HFF-Myc (cell line): Measurements from ENCODE around the gene ST3GAL3.

Experiments
- DNase-seq: peaks from one replicate; pipeline ENCODE4 v3.0.0-alpha.2; 2011; ENCODE audit warnings: low read depth; ENCODE audit errors: extremely low read depth
- H3K4me3 ChIP-seq: replicated peaks from 2 replicates; pipeline ENCODE4 v1.5.1; 2011; ENCODE audit warnings: low read depth, mild to moderate bottlenecking, control low read depth, low read length
- CTCF ChIP-seq: IDR thresholded peaks from 2 replicates; pipeline ENCODE4 v1.5.1; 2012; ENCODE audit warnings: mild to moderate bottlenecking, low read depth, low read length, control low read depth; ENCODE audit errors: missing control alignments

The ST3GAL3 gene

GRCh38 chr1:43924516-43924915, 217.2 kb downstream of the ST3GAL3 start:
- H3K4me3 ChIP-seq: no peak overlapping the region
- no peak for TF ChIP-seq CTCF
- no peak for DNase-seq

GRCh38 chr1:43925846-43926245, 218.5 kb downstream of the ST3GAL3 start:
- H3K4me3 ChIP-seq: no peak overlapping the region
- DNase-seq: no peak
- TF ChIP-seq CTCF: no peak

GRCh38 chr1:43930168-43930948, 223.0 kb downstream of the ST3GAL3 start:
- no peak for DNase-seq
- TF ChIP-seq CTCF: peak; percentile 42
- H3K4me3 ChIP-seq: no peak overlapping the region

GRCh38 chr1:43930949-43931275, 223.6 kb downstream of the ST3GAL3 start:
- no peak for TF ChIP-seq CTCF
- no peak for DNase-seq
- no peak overlapping the region for H3K4me3 ChIP-seq

- H3K4me3 ChIP-seq: no peak overlapping the region
- TF ChIP-seq CTCF: no peak
- DNase-seq: no peak
These were observed 224.7 kb downstream of the ST3GAL3 start for GRCh38 chr1:43931711-43932660.

- peak overlapping the region; percentile 44 for H3K4me3 ChIP-seq
- no peak for DNase-seq
- no peak for TF ChIP-seq CTCF
These were observed 225.6 kb downstream of the ST3GAL3 start for GRCh38 chr1:43932786-43933385.
